HPDE6-E6E7 (cell line): ENCODE measurements around the gene ARID1B.

ENCODE experiments used
- DNase-seq: peaks from one replicate; pipeline ENCODE4 v3.0.0; 2011; ENCODE audit warnings: missing footprints; ENCODE audit errors: extremely low spot score

The ARID1B gene

GRCh38 chr6:156791320-156791850, 14.2 kb downstream of the ARID1B start:
- no peak for DNase-seq

- DNase-seq, result no peak
Measured at GRCh38 chr6:156793200-156793599, 16.0 kb downstream of the ARID1B start.

GRCh38 chr6:156794546-156795354, 17.6 kb downstream of the ARID1B start:
- DNase-seq, result no peak

- no peak for DNase-seq
Measured at GRCh38 chr6:156795825-156796224, 18.6 kb downstream of the ARID1B start.

GRCh38 chr6:156796627-156797026, 19.4 kb downstream of the ARID1B start:
- no peak for DNase-seq

- no peak for DNase-seq
Measured at GRCh38 chr6:156797901-156798735, 20.9 kb downstream of the ARID1B start.

- DNase-seq, result no peak
Measured at GRCh38 chr6:156801712-156802111, 24.5 kb downstream of the ARID1B start.

- DNase-seq, result no peak
Measured at GRCh38 chr6:156803353-156803752, 26.2 kb downstream of the ARID1B start.

- no peak for DNase-seq
Measured at GRCh38 chr6:156804402-156804801, 27.2 kb downstream of the ARID1B start.

GRCh38 chr6:156806155-156806554, 29.0 kb downstream of the ARID1B start:
- no peak for DNase-seq

- no peak for DNase-seq
Measured at GRCh38 chr6:156807028-156807427, 29.9 kb downstream of the ARID1B start.

- no peak for DNase-seq
Measured at GRCh38 chr6:156807795-156808194, 30.6 kb downstream of the ARID1B start.

- no peak for DNase-seq
Measured at GRCh38 chr6:156808287-156808686, 31.1 kb downstream of the ARID1B start.

- DNase-seq, result no peak
Measured at GRCh38 chr6:156809034-156809433, 31.9 kb downstream of the ARID1B start.

- no peak for DNase-seq
Measured at GRCh38 chr6:156809446-156810178, 32.4 kb downstream of the ARID1B start.

GRCh38 chr6:156814036-156814581, 36.9 kb downstream of the ARID1B start:
- DNase-seq, result no peak

- DNase-seq, result no peak
Measured at GRCh38 chr6:156816505-156816904, 39.3 kb downstream of the ARID1B start.

GRCh38 chr6:156820089-156820798, 43.1 kb downstream of the ARID1B start:
- no peak for DNase-seq

GRCh38 chr6:156821707-156822106, 44.5 kb downstream of the ARID1B start:
- DNase-seq, result no peak

GRCh38 chr6:156822747-156823206, 45.6 kb downstream of the ARID1B start:
- no peak for DNase-seq

GRCh38 chr6:156824142-156824541, 47.0 kb downstream of the ARID1B start:
- no peak for DNase-seq
